ENCODE data around the gene RBM48.

RBM48 gene

DNA sequence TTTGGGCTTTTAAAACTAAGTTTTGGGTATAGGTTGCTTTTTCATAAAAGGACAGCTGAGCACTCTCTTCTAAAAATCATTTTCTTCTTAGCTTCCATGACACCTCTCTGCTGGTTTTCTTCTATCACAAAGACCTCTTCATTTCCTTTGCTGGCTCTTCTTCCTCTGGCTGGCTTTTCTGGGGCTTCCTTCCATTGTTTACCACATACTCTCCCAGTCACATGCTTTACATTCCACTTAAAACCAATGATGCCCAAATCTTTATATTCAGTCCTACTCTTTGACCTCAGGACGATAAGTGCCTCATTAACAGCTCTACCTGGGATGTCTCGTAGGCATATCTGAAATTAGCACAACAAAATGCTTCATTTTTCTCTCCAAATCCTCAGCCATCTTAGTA lies 34.8 kb downstream of the RBM48 start:
- TF ChIP-seq EGR1 (IDR thresholded peaks at IDR 0.05) = no peak
- TF ChIP-seq USF1 (IDR thresholded peaks at IDR 0.05) = no peak
- TF ChIP-seq, protein P1, sequence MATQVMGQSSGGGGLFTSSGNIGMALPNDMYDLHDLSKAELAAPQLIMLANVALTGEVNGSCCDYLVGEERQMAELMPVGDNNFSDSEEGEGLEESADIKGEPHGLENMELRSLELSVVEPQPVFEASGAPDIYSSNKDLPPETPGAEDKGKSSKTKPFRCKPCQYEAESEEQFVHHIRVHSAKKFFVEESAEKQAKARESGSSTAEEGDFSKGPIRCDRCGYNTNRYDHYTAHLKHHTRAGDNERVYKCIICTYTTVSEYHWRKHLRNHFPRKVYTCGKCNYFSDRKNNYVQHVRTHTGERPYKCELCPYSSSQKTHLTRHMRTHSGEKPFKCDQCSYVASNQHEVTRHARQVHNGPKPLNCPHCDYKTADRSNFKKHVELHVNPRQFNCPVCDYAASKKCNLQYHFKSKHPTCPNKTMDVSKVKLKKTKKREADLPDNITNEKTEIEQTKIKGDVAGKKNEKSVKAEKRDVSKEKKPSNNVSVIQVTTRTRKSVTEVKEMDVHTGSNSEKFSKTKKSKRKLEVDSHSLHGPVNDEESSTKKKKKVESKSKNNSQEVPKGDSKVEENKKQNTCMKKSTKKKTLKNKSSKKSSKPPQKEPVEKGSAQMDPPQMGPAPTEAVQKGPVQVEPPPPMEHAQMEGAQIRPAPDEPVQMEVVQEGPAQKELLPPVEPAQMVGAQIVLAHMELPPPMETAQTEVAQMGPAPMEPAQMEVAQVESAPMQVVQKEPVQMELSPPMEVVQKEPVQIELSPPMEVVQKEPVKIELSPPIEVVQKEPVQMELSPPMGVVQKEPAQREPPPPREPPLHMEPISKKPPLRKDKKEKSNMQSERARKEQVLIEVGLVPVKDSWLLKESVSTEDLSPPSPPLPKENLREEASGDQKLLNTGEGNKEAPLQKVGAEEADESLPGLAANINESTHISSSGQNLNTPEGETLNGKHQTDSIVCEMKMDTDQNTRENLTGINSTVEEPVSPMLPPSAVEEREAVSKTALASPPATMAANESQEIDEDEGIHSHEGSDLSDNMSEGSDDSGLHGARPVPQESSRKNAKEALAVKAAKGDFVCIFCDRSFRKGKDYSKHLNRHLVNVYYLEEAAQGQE (IDR thresholded peaks at IDR 0.05; ENCODE audit: low read depth) = no peak
- no peak for TF ChIP-seq TEAD4 (IDR thresholded peaks at IDR 0.05)
- TF ChIP-seq TAF1 (IDR thresholded peaks at IDR 0.05; ENCODE audit: low read depth) = no peak
- TF ChIP-seq CREB1 (IDR thresholded peaks at IDR 0.05; ENCODE audit: low read depth) = no peak
- TF ChIP-seq ZBTB7A (IDR thresholded peaks at IDR 0.05; ENCODE audit: low read depth) = no peak
- no peak for TF ChIP-seq RAD21 (IDR thresholded peaks at IDR 0.05; ENCODE audit: low read depth)
- TF ChIP-seq FOXM1 (IDR thresholded peaks at IDR 0.05; ENCODE audit: borderline replicate concordance, low read depth) = no peak
- TF ChIP-seq NFIC (IDR thresholded peaks at IDR 0.05) = no peak

DNA sequence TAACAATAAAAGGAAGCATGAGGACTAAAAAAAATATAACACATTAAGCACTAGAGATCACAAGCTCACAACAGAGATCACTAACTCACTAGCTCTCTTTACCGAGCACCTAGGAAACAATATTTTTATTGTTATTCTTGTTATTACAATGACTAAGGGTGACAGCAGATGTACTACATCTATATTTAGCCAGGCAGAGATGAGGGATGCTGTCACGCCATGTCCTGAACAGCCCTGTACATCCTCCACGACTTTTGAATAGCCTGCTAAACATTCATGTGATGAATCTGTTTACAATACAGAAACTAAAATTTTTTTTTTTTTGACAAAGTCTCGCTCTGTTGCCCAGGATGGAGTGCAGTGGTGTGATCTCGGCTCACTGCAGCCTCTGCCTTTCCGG lies 38.9 kb downstream of the RBM48 start:
- TF ChIP-seq EP300 (IDR thresholded peaks at IDR 0.05; ENCODE audit: borderline replicate concordance) = no peak
- no peak for TF ChIP-seq RAD21 (IDR thresholded peaks at IDR 0.05; ENCODE audit: low read depth)
- no peak for TF ChIP-seq YY1 (IDR thresholded peaks at IDR 0.05; ENCODE audit: low read depth)
- no peak for TF ChIP-seq FOXM1 (IDR thresholded peaks at IDR 0.05; ENCODE audit: borderline replicate concordance, low read depth)
- TF ChIP-seq NFIC (IDR thresholded peaks at IDR 0.05) = no peak

DNA sequence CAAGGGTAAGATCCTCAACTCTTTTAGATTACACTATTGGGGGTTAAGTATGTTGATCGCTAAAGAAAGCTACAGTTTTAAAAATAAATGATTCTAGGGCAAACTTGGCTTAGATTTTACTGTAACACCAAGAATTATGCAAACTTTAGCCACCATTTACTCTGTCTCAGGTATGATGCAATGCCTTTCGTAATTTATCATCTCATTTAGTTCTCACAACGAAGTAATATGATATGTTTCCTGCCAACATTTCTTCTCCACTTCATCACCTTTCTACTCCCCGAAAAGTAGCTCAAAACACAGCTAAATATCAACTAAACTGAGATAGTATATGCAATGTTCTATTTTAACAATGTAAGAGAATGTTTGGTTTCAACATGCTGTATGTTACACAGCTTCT lies 40.5 kb downstream of the RBM48 start:
- TF ChIP-seq CREB1 (IDR thresholded peaks at IDR 0.05; ENCODE audit: low read depth) (no peak), EGR1 (IDR thresholded peaks at IDR 0.05) (no peak), CEBPB (IDR thresholded peaks at IDR 0.05) (0 out of 2 replicates have a peak, but pooled peaks have one; percentile 48)

DNA sequence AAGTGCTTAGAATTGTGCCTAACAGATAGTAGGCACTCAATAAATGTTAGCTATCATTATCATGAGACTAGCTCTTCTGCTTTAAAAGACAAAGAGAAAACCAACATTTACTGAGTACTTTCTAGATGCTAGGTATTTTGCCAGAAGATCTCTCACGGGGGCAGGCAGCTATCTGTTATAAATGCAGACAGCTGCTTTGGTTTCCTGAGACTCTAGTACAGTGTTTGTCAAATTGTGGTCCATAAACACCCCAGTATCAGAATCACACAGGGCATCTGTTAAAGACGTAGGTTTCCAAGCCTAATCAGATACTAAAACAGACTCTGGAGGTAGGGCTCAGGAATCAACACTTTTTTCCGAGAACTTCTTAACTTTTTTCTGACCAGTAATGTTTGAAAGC lies 47.7 kb downstream of the RBM48 start:
- no peak for TF ChIP-seq FOXM1 (IDR thresholded peaks at IDR 0.05; ENCODE audit: borderline replicate concordance, low read depth)
- TF ChIP-seq CREB1 (IDR thresholded peaks at IDR 0.05; ENCODE audit: low read depth) = no peak
- no peak for TF ChIP-seq TAF1 (IDR thresholded peaks at IDR 0.05; ENCODE audit: low read depth)
- TF ChIP-seq ZBTB7A (IDR thresholded peaks at IDR 0.05; ENCODE audit: low read depth) = no peak
- TF ChIP-seq, protein P1 (IDR thresholded peaks at IDR 0.05; ENCODE audit: low read depth) = no peak
- no peak for TF ChIP-seq CEBPB (IDR thresholded peaks at IDR 0.05)
- no peak for TF ChIP-seq TCF12 (IDR thresholded peaks at IDR 0.05; ENCODE audit: low read depth)
- no peak for TF ChIP-seq NFIC (IDR thresholded peaks at IDR 0.05)
- no peak for TF ChIP-seq YY1 (IDR thresholded peaks at IDR 0.05; ENCODE audit: low read depth)
- TF ChIP-seq TEAD4 (IDR thresholded peaks at IDR 0.05) = no peak
- no peak for TF ChIP-seq EP300 (IDR thresholded peaks at IDR 0.05; ENCODE audit: borderline replicate concordance)
- no peak for TF ChIP-seq USF1 (IDR thresholded peaks at IDR 0.05)
- TF ChIP-seq RAD21 (IDR thresholded peaks at IDR 0.05; ENCODE audit: low read depth) = no peak
- no peak for TF ChIP-seq EGR1 (IDR thresholded peaks at IDR 0.05)
- TF ChIP-seq, protein P2, sequence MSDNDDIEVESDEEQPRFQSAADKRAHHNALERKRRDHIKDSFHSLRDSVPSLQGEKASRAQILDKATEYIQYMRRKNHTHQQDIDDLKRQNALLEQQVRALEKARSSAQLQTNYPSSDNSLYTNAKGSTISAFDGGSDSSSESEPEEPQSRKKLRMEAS (IDR thresholded peaks at IDR 0.05) = no peak

DNA sequence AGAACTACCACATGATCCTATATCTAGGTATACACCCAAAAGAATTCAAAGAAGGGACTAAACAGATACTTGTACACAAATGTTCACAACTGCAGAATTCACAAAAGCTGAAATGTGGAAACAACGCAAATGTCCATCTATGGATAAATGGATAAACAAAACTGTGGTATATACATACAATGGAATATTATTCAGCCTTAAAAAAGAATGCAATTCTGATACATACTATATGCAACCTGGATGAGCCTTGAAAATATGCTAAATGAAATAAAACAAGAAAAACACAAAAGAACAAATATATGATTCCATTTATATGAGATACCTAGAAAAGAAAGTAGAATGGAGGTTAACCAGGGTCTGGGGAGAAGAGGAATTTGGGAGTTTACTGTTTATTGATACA lies 54.4 kb downstream of the RBM48 start:
- TF ChIP-seq TEAD4 (IDR thresholded peaks at IDR 0.05) (no peak), ZBTB7A (IDR thresholded peaks at IDR 0.05; ENCODE audit: low read depth) (no peak), NFIC (IDR thresholded peaks at IDR 0.05) (no peak), EGR1 (IDR thresholded peaks at IDR 0.05) (no peak), CREB1 (IDR thresholded peaks at IDR 0.05; ENCODE audit: low read depth) (no peak), YY1 (IDR thresholded peaks at IDR 0.05; ENCODE audit: low read depth) (no peak), CEBPB (IDR thresholded peaks at IDR 0.05) (no peak), RAD21 (IDR thresholded peaks at IDR 0.05; ENCODE audit: low read depth) (no peak), USF1 (IDR thresholded peaks at IDR 0.05) (no peak), TCF12 (IDR thresholded peaks at IDR 0.05; ENCODE audit: low read depth) (no peak), EP300 (IDR thresholded peaks at IDR 0.05; ENCODE audit: borderline replicate concordance) (no peak), TAF1 (IDR thresholded peaks at IDR 0.05; ENCODE audit: low read depth) (no peak), FOXM1 (IDR thresholded peaks at IDR 0.05; ENCODE audit: borderline replicate concordance, low read depth) (no peak)
- TF ChIP-seq, protein P1 (IDR thresholded peaks at IDR 0.05; ENCODE audit: low read depth) = no peak
- TF ChIP-seq, protein P2 (IDR thresholded peaks at IDR 0.05) = no peak
